ENCODE results near the gene SERPINA6.
"Not testable (repeated sequence)": the region's sequence is repeated elsewhere in the genome, so short reads cannot be mapped to it uniquely, and the experiment has no call there.

Gene SERPINA6

GRCh38 chr14:94328196-94328595 lies 5.1 kb upstream of the SERPINA6 start:
- DNase-seq (ENCODE audit: low spot score), result no peak

- no peak for DNase-seq (ENCODE audit: low spot score)
Observed at GRCh38 chr14:94321421-94322271, 1.5 kb downstream of the SERPINA6 start.

- no peak for DNase-seq (ENCODE audit: low spot score)
Observed at GRCh38 chr14:94320243-94320642, 2.9 kb downstream of the SERPINA6 start.

- DNase-seq (ENCODE audit: low spot score), result no peak
Observed at GRCh38 chr14:94317259-94317658, 5.9 kb downstream of the SERPINA6 start.

- DNase-seq (ENCODE audit: low spot score), result no peak
Observed at GRCh38 chr14:94316692-94317091, 6.4 kb downstream of the SERPINA6 start.

GRCh38 chr14:94314890-94315289 lies 8.2 kb downstream of the SERPINA6 start:
- DNase-seq (ENCODE audit: low spot score), result no peak

- peak; percentile 41 for DNase-seq (ENCODE audit: low spot score)
Observed at GRCh38 chr14:94313991-94314655, 9.0 kb downstream of the SERPINA6 start.

GRCh38 chr14:94312481-94313246 lies 10.5 kb downstream of the SERPINA6 start:
- DNase-seq (ENCODE audit: low spot score), result no peak

GRCh38 chr14:94310248-94310647 lies 12.9 kb downstream of the SERPINA6 start:
- no peak for DNase-seq (ENCODE audit: low spot score)

GRCh38 chr14:94309721-94310120 lies 13.4 kb downstream of the SERPINA6 start:
- no peak for DNase-seq (ENCODE audit: low spot score)

GRCh38 chr14:94307410-94307992 lies 15.6 kb downstream of the SERPINA6 start:
- no peak for DNase-seq (ENCODE audit: low spot score)

GRCh38 chr14:94306047-94306978 lies 16.8 kb downstream of the SERPINA6 start:
- no peak for DNase-seq (ENCODE audit: low spot score)

- no peak for DNase-seq (ENCODE audit: low spot score)
Observed at GRCh38 chr14:94305620-94306019, 17.5 kb downstream of the SERPINA6 start.

GRCh38 chr14:94304243-94304642 lies 18.9 kb downstream of the SERPINA6 start:
- no peak for DNase-seq (ENCODE audit: low spot score)

GRCh38 chr14:94303111-94303510 lies 20.0 kb downstream of the SERPINA6 start:
- no peak for DNase-seq (ENCODE audit: low spot score)

- no peak for DNase-seq (ENCODE audit: low spot score)
Observed at GRCh38 chr14:94298130-94298529, 25.0 kb downstream of the SERPINA6 start.

- not testable (repeated sequence) for DNase-seq (ENCODE audit: low spot score)
Observed at GRCh38 chr14:94296181-94296545, 27.0 kb downstream of the SERPINA6 start.

- no peak for DNase-seq (ENCODE audit: low spot score)
Observed at GRCh38 chr14:94295360-94296180, 27.6 kb downstream of the SERPINA6 start.

GRCh38 chr14:94293578-94293924 lies 29.6 kb downstream of the SERPINA6 start:
- DNase-seq (ENCODE audit: low spot score), result no peak

GRCh38 chr14:94292872-94293577 lies 30.1 kb downstream of the SERPINA6 start, which contains the start of gene SERPINA10:
TSS of gene SERPINA10 (minus strand) at chr14:94293268. CDS start at chr14:94290593, 2,675 bp downstream.
- DNase-seq (ENCODE audit: low spot score), result no peak
